ENCODE data around the gene PDZD2.

DNA sequence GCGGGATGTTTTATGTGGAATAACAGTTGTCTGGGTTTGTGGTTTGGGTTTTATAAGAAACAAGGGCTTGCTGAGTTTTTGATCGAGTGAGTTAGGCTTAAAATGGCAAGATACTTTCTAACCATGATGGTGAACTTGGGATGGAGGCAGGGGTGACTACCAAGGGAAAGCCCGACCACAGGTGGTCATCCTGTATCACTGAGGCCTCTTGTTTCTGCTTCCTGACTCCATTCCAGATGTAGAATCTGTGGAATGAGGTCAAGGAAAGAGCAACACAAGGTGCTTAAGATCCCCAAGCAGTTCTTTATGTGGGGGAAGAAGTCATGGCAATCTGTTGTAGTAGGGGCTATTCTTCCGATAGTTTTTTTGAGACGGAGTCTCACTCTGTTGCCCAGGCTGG lies 412.9 kb downstream of the PDZD2 start:
- no peak for TF ChIP-seq CTCF (IDR thresholded peaks at IDR 0.05)
- TF ChIP-seq POLR2A (IDR thresholded peaks at IDR 0.05): no peak
